ENCODE measurements around the gene SYT8.

DNA sequence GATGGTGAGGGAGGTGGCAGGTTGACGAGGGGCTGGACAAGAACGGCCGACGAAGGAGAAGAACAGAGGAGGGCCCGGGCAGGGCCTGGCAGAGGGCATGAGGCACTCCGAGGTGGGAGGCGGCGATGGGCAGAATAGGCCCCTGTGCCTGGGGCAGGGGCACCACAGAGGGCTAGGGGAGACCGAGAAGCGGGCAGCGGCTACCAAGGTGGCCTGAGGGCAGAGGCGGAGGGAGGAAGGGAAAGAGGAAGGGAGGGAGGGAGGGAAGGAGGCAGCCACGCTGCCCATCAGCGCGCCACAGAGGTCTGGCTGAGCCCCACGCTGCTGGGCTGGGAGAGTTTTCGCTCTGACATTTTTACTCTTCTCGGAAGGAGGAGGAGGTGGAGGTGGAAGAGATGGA, 29.4 kb downstream of the SYT8 start:
- TF ChIP-seq, protein P1, sequence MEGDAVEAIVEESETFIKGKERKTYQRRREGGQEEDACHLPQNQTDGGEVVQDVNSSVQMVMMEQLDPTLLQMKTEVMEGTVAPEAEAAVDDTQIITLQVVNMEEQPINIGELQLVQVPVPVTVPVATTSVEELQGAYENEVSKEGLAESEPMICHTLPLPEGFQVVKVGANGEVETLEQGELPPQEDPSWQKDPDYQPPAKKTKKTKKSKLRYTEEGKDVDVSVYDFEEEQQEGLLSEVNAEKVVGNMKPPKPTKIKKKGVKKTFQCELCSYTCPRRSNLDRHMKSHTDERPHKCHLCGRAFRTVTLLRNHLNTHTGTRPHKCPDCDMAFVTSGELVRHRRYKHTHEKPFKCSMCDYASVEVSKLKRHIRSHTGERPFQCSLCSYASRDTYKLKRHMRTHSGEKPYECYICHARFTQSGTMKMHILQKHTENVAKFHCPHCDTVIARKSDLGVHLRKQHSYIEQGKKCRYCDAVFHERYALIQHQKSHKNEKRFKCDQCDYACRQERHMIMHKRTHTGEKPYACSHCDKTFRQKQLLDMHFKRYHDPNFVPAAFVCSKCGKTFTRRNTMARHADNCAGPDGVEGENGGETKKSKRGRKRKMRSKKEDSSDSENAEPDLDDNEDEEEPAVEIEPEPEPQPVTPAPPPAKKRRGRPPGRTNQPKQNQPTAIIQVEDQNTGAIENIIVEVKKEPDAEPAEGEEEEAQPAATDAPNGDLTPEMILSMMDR (IDR thresholded peaks at IDR 0.05 in 2 of 3, conservative IDR thresholded peaks at IDR 0.05 in 1 of 3; ENCODE audit: borderline replicate concordance in 1 of 3, insufficient read depth in 1 of 3, low read depth in 2 of 3, low read length in 2 of 3) = no peak
- TF ChIP-seq ZNF274 (IDR thresholded peaks at IDR 0.05; ENCODE audit: low read depth, low read length) (no peak), EZH2 (IDR thresholded peaks at IDR 0.05) (no peak), RAD21 (IDR thresholded peaks at IDR 0.05; ENCODE audit: low read depth) (no peak), TCF7L2 (IDR thresholded peaks at IDR 0.05; ENCODE audit: borderline replicate concordance, extremely low read depth, insufficient read depth, insufficient read length) (no peak), POLR2A (IDR thresholded peaks at IDR 0.05; ENCODE audit: borderline replicate concordance, extremely low read depth, insufficient read depth, insufficient read length) (no peak), YY1 (IDR thresholded peaks at IDR 0.05; ENCODE audit: extremely low read depth, insufficient replicate concordance, low read depth, low read length) (no peak), POLR2AphosphoS5 (IDR thresholded peaks at IDR 0.05; ENCODE audit: low read depth, low read length) (no peak), EZH2phosphoT487 (IDR thresholded peaks at IDR 0.05; ENCODE audit: borderline replicate concordance) (no peak), JUND (IDR thresholded peaks at IDR 0.05) (no peak)
- TF ChIP-seq, protein P2, sequence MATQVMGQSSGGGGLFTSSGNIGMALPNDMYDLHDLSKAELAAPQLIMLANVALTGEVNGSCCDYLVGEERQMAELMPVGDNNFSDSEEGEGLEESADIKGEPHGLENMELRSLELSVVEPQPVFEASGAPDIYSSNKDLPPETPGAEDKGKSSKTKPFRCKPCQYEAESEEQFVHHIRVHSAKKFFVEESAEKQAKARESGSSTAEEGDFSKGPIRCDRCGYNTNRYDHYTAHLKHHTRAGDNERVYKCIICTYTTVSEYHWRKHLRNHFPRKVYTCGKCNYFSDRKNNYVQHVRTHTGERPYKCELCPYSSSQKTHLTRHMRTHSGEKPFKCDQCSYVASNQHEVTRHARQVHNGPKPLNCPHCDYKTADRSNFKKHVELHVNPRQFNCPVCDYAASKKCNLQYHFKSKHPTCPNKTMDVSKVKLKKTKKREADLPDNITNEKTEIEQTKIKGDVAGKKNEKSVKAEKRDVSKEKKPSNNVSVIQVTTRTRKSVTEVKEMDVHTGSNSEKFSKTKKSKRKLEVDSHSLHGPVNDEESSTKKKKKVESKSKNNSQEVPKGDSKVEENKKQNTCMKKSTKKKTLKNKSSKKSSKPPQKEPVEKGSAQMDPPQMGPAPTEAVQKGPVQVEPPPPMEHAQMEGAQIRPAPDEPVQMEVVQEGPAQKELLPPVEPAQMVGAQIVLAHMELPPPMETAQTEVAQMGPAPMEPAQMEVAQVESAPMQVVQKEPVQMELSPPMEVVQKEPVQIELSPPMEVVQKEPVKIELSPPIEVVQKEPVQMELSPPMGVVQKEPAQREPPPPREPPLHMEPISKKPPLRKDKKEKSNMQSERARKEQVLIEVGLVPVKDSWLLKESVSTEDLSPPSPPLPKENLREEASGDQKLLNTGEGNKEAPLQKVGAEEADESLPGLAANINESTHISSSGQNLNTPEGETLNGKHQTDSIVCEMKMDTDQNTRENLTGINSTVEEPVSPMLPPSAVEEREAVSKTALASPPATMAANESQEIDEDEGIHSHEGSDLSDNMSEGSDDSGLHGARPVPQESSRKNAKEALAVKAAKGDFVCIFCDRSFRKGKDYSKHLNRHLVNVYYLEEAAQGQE (IDR thresholded peaks at IDR 0.05; ENCODE audit: low read depth) = no peak
- TF ChIP-seq, protein P3, sequence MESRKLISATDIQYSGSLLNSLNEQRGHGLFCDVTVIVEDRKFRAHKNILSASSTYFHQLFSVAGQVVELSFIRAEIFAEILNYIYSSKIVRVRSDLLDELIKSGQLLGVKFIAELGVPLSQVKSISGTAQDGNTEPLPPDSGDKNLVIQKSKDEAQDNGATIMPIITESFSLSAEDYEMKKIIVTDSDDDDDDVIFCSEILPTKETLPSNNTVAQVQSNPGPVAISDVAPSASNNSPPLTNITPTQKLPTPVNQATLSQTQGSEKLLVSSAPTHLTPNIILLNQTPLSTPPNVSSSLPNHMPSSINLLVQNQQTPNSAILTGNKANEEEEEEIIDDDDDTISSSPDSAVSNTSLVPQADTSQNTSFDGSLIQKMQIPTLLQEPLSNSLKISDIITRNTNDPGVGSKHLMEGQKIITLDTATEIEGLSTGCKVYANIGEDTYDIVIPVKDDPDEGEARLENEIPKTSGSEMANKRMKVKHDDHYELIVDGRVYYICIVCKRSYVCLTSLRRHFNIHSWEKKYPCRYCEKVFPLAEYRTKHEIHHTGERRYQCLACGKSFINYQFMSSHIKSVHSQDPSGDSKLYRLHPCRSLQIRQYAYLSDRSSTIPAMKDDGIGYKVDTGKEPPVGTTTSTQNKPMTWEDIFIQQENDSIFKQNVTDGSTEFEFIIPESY (IDR thresholded peaks at IDR 0.05; ENCODE audit: extremely low read depth, insufficient replicate concordance, low read length) = no peak
